ENCODE measurements around the gene LYPD6. TPM values are rescaled to one million over a fixed set of nuclear protein-coding genes. Genes with fewer than 3 reads are reported as not detected.
A peak's percentile ranks its signal among the peaks of the same experiment; 100 is the strongest.

Gene LYPD6
- total and polyA plus RNA-seq, 2 experiments from 2014 or later = 2.3 to 3.9 TPM

DNA sequence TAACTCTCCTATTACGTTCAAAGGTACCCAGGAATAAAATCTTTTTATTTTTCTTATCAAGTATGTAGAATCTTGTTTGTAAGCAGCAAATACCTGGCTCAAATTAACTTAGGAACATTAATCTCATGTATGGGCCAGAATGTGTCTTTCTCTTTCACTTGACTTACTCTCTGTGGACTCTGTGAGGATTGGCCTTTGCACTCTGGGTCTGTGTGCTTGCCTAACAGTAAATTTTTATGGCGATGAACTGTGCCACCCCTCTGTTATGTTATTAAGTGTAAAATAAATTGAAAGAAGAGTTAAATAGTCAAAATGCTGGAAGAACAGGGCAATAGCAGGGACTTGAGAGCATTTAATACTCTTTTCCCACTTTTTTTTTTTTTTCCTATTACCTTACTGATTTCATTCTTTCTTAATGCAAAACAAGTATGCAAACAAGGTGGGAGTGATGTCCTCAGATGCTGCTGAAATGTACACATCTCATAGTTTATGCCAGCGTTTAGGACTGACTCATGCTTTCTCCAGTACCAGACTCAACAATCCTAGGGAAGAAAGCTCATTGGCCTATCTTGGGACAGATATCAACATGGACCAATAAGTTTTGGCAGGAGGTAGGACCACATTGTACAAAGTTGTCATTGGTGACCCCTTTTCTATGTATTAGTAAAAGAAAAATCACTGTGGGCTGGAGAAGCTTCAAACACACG is 25.5 kb downstream of the LYPD6 start:
- H3K9me3 ChIP-seq (ENCODE audit: low read depth) = no peaks in the 10 kb centered on the region
- no peaks in the 10 kb centered on the region for H3F3A ChIP-seq (ENCODE audit: insufficient read depth)
- whole genome bisulfite sequencing, 2 experiments (ENCODE audit: low coverage in 1 of 2, low lambda C conversion rate in 2 of 2, missing lambda C conversion rate in 2 of 2) = 71% methylated on average over 4 of the region's 4 CpGs
- no peaks in the 10 kb centered on the region for H4K20me1 ChIP-seq (ENCODE audit: insufficient read depth)
- in situ Hi-C loops (cut with MboI) = no loop called here
- no peaks in the 10 kb centered on the region for H3K9me2 ChIP-seq (ENCODE audit: insufficient read depth)
- H3K27me3 ChIP-seq (replicated peaks; ENCODE audit: insufficient read depth) = no peaks in the 10 kb centered on the region
- H3K4me1 ChIP-seq (ENCODE audit: insufficient read depth) = no peaks in the 10 kb centered on the region; the same call in 1 of the 2 replicates
- TF ChIP-seq EZH2phosphoT487 (IDR thresholded peaks at IDR 0.05; ENCODE audit: insufficient read depth, low read depth) (no peak), EZH2 (IDR thresholded peaks at IDR 0.05; ENCODE audit: insufficient read depth, poor library complexity, severe bottlenecking) (no peak)
- no peak overlapping the region for H3K4me3 ChIP-seq
- no peak overlapping the region for H2AFZ ChIP-seq
- DNase-seq = no peak
- H3K36me3 ChIP-seq (ENCODE audit: low read depth) = no peaks in the 10 kb centered on the region
- no peak overlapping the region for H3K9ac ChIP-seq
- no peak overlapping the region for H3K27ac ChIP-seq
- H3K4me2 ChIP-seq (ENCODE audit: unreplicated experiment) = no peak overlapping the region
- H3K79me2 ChIP-seq (ENCODE audit: insufficient read depth) = no peaks in the 10 kb centered on the region

DNA sequence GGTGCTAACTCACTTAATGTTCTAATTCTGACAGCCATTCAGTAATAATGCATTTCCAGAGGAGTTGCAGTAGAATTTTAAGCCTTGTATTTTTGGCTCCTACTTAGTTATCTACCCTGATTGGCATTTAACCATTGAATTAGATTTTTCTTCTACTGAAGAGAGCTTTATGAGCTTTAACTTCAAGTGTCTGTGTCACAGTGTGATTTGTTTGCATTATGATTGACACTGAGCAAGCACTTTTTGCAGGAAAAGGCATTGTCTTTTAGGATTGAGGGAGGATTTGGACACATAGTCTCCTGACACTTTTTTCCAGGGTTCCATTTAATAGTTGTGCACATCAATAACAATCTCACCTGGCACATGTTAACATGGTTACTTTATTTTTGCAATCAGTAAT is 26.7 kb downstream of the LYPD6 start:
- DNase-seq = no peak
- Histone ChIP-seq H3K79me2 (ENCODE audit: insufficient read depth) (no peaks in the 10 kb centered on the region), H3K36me3 (ENCODE audit: low read depth) (no peaks in the 10 kb centered on the region), H3K4me1 (ENCODE audit: insufficient read depth) (no peaks in the 10 kb centered on the region; the same call in 1 of the 2 replicates), H3K4me3 (no peak overlapping the region), H2AFZ (no peak overlapping the region), H3K9ac (no peak overlapping the region), H3K9me3 (ENCODE audit: low read depth) (no peaks in the 10 kb centered on the region), H3K4me2 (ENCODE audit: unreplicated experiment) (no peak overlapping the region), H3K9me2 (ENCODE audit: insufficient read depth) (no peaks in the 10 kb centered on the region), H3K27me3 (replicated peaks; ENCODE audit: insufficient read depth) (no peaks in the 10 kb centered on the region), H4K20me1 (ENCODE audit: insufficient read depth) (no peaks in the 10 kb centered on the region), H3F3A (ENCODE audit: insufficient read depth) (no peaks in the 10 kb centered on the region), H3K27ac (no peak overlapping the region)
- in situ Hi-C loops (cut with MboI) = no loop called here
- TF ChIP-seq EZH2phosphoT487 (IDR thresholded peaks at IDR 0.05; ENCODE audit: insufficient read depth, low read depth) = no peak
- TF ChIP-seq EZH2 (IDR thresholded peaks at IDR 0.05; ENCODE audit: insufficient read depth, poor library complexity, severe bottlenecking) = no peak

DNA sequence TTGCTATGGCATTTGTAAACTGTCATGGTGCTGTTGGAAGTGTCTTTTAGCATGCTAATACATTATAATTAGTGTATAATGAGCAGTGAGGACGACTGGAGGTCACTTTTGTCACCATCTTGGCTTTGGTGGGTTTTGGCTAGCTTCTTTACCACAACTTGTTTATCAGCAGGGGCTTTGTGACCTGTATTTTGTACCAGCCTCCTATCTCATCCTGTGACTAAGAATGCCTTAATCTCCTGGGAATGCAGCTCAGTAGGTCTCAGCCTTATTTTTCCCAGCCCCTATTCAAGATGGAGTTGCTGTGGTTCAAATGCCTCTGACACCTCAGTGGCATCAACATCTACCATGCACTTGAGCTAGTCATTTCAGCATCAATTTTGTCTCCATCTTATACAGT is 29.7 kb downstream of the LYPD6 start:
- Histone ChIP-seq H3K4me1 (ENCODE audit: insufficient read depth) (no peaks in the 10 kb centered on the region; the same call in 1 of the 2 replicates), H3K4me2 (ENCODE audit: unreplicated experiment) (no peak overlapping the region), H3K27ac (no peak overlapping the region), H2AFZ (peak overlapping the region; percentile 72), H3K9me3 (ENCODE audit: low read depth) (no peaks in the 10 kb centered on the region), H3K36me3 (ENCODE audit: low read depth) (no peaks in the 10 kb centered on the region), H4K20me1 (ENCODE audit: insufficient read depth) (no peaks in the 10 kb centered on the region), H3K27me3 (replicated peaks; ENCODE audit: insufficient read depth) (no peaks in the 10 kb centered on the region), H3K4me3 (no peak overlapping the region), H3K9ac (no peak overlapping the region), H3K9me2 (ENCODE audit: insufficient read depth) (no peaks in the 10 kb centered on the region), H3K79me2 (ENCODE audit: insufficient read depth) (no peaks in the 10 kb centered on the region), H3F3A (ENCODE audit: insufficient read depth) (peaks cover 9% of the 10 kb centered on the region; the same call in 1 of the 2 replicates)
- WGBS, 2 experiments (ENCODE audit: low coverage in 1 of 2, low lambda C conversion rate in 2 of 2, missing lambda C conversion rate in 2 of 2) = 41 to 67% methylated on average over 1 of the region's 1 CpG
- TF ChIP-seq EZH2phosphoT487 (IDR thresholded peaks at IDR 0.05; ENCODE audit: insufficient read depth, low read depth) (no peak), EZH2 (IDR thresholded peaks at IDR 0.05; ENCODE audit: insufficient read depth, poor library complexity, severe bottlenecking) (no peak)
- no peak for DNase-seq
- in situ Hi-C loops (cut with MboI) = no loop called here

DNA sequence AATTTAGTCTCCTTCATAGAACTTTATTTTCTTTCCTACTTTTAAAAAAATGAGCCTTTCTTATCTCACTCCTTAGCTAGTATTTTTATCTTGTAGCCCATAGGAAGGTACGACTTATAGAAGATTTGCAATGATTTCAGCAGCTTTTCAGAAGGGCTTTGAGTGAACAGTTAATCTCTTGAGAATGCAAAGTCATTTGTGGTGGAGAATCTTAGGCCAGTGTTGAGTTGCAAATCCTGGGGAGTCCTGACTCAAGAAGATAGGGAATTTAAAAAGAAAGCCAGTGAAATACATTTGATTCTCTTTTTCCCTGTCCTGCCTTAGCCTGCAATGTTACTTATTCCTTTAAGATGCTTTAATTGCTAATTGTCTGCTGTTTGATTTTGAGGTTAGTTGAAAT is 33.6 kb downstream of the LYPD6 start:
- Histone ChIP-seq H3K4me2 (ENCODE audit: unreplicated experiment) (no peak overlapping the region), H3K27ac (no peak overlapping the region), H3K9me2 (ENCODE audit: insufficient read depth) (no peaks in the 10 kb centered on the region), H3K9me3 (ENCODE audit: low read depth) (no peaks in the 10 kb centered on the region), H2AFZ (no peak overlapping the region), H3K4me1 (ENCODE audit: insufficient read depth) (peaks cover 16% of the 10 kb centered on the region), H3K79me2 (ENCODE audit: insufficient read depth) (no peaks in the 10 kb centered on the region), H3K9ac (no peak overlapping the region), H3K4me3 (no peak overlapping the region), H4K20me1 (ENCODE audit: insufficient read depth) (no peaks in the 10 kb centered on the region), H3F3A (ENCODE audit: insufficient read depth) (peaks cover 13% of the 10 kb centered on the region; the same call in 1 of the 2 replicates), H3K36me3 (ENCODE audit: low read depth) (no peaks in the 10 kb centered on the region), H3K27me3 (replicated peaks; ENCODE audit: insufficient read depth) (no peaks in the 10 kb centered on the region)
- TF ChIP-seq EZH2phosphoT487 (IDR thresholded peaks at IDR 0.05; ENCODE audit: insufficient read depth, low read depth) (no peak), EZH2 (IDR thresholded peaks at IDR 0.05; ENCODE audit: insufficient read depth, poor library complexity, severe bottlenecking) (no peak)
- DNase-seq = peak; percentile 27
- 57 to 76% methylated on average over 1 of the region's 1 CpG for WGBS, 2 experiments (ENCODE audit: low coverage in 1 of 2, low lambda C conversion rate in 2 of 2, missing lambda C conversion rate in 2 of 2)
- in situ Hi-C loops (cut with MboI) = no loop called here

DNA sequence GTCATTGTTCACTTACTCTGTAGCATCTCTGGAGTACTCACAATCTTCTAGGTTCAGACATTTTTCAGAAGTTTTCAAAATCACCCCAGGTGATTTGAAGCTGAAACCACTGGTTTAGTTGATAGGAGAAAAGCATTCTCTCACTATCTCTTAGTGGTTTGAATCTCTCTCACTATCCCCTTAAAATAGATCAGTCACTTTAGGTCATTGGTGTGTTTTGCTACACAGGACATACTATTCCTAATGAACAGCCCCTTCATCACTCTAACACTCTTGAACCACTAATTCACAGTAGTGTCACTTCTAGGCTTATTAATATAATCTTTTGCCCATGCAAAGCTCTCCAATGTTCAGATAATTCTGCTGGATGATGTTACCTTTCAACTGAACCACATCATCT is 34.5 kb downstream of the LYPD6 start:
- Histone ChIP-seq H3K79me2 (ENCODE audit: insufficient read depth) (no peaks in the 10 kb centered on the region), H3K4me2 (ENCODE audit: unreplicated experiment) (no peak overlapping the region), H3K9ac (no peak overlapping the region), H3K4me1 (ENCODE audit: insufficient read depth) (peaks cover 16% of the 10 kb centered on the region), H3K9me2 (ENCODE audit: insufficient read depth) (no peaks in the 10 kb centered on the region), H4K20me1 (ENCODE audit: insufficient read depth) (no peaks in the 10 kb centered on the region), H2AFZ (no peak overlapping the region), H3K4me3 (no peak overlapping the region), H3K9me3 (ENCODE audit: low read depth) (no peaks in the 10 kb centered on the region), H3K27ac (no peak overlapping the region), H3F3A (ENCODE audit: insufficient read depth) (peaks cover 13% of the 10 kb centered on the region; the same call in 1 of the 2 replicates), H3K27me3 (replicated peaks; ENCODE audit: insufficient read depth) (no peaks in the 10 kb centered on the region), H3K36me3 (ENCODE audit: low read depth) (no peaks in the 10 kb centered on the region)
- in situ Hi-C loops (cut with MboI) = no loop called here
- DNase-seq = no peak
- TF ChIP-seq EZH2phosphoT487 (IDR thresholded peaks at IDR 0.05; ENCODE audit: insufficient read depth, low read depth) (no peak), EZH2 (IDR thresholded peaks at IDR 0.05; ENCODE audit: insufficient read depth, poor library complexity, severe bottlenecking) (no peak)

Data from GM23248 (cell line).